Activated CD8-positive, alpha-beta T cell treated with anti-CD3 and anti-CD28 coated beads for 36 hours (primary cell): ENCODE results near the gene HMGA1. TPM values are rescaled to one million over a fixed set of nuclear protein-coding genes. Genes with fewer than 3 reads are reported as not detected.
A peak's percentile ranks its signal among the peaks of the same experiment; 100 is the strongest.

Experiments
- ATAC-seq: fragments of 200-7000 bp; cut with Tn5 transposase; one replicate; pipeline ENCODE4 v1.10.0; 2021; ENCODE audit warnings: mild to moderate bottlenecking, moderate library complexity
- CTCF ChIA-PET: fragments of 350-600 bp; sonication (Branson Sonifier 250); formaldehyde crosslinking; loops from one replicate; lab custom pipeline; 2021; ENCODE audit warnings: antibody characterized with exemption; lab: Charles Lee
- POLR2A ChIA-PET: fragments of 350-600 bp; sonication (Branson Sonifier 250); formaldehyde crosslinking; loops from one replicate; lab custom pipeline; 2021; ENCODE audit warnings: antibody characterized with exemption; lab: Charles Lee
- DNase-seq: peaks from one replicate; pipeline ENCODE4 v3.0.0-alpha.2; 2020
- H3K27ac Mint-ChIP-seq: one replicate; pipeline ENCODE4 v1.8.0; 2021; ENCODE audit warnings: mild to moderate bottlenecking, mixed read lengths
- H3K27me3 Mint-ChIP-seq: one replicate; pipeline ENCODE4 v1.8.0; 2021; ENCODE audit warnings: mixed read lengths
- H3K36me3 Mint-ChIP-seq: one replicate; pipeline ENCODE4 v1.8.0; 2021; ENCODE audit warnings: low read depth, mixed read lengths
- H3K4me1 Mint-ChIP-seq: one replicate; pipeline ENCODE4 v1.8.0; 2021; ENCODE audit warnings: low read depth, mixed read lengths
- H3K4me3 Mint-ChIP-seq: one replicate; pipeline ENCODE4 v1.8.0; 2021; ENCODE audit warnings: mild to moderate bottlenecking, moderate library complexity, mixed read lengths
- H3K9me3 Mint-ChIP-seq: one replicate; pipeline ENCODE4 v1.8.0; 2021; ENCODE audit warnings: mixed read lengths
- CTCF ChIP-seq: fragments of 200-600 bp; IDR thresholded peaks from one replicate; pipeline ENCODE4 v1.8.0; 2022; ENCODE audit warnings: antibody characterized with exemption, mild to moderate bottlenecking
- intact Hi-C: fragments of 100-400 bp; cut with micrococcal nuclease; formaldehyde crosslinking; loops from one replicate; pipeline ENCODE4 v1.10.0; 2022
- total RNA-seq, 2 experiments: library from RNA; stranded (reverse); gene quantifications; one replicate each; pipeline ENCODE4 v1.2.3, GENCODE V29; 2021

The HMGA1 gene
- total RNA-seq, 2 experiments from 2014 or later: 683 to 709 TPM

GRCh38 chr6:34205916-34206315 lies 30.8 kb upstream of the HMGA1 start:
- Mint-ChIP-seq H3K9me3 (no peaks in the 10 kb centered on the region), H3K4me1 (peaks cover 35% of the 10 kb centered on the region), H3K27me3 (no peaks in the 10 kb centered on the region), H3K36me3 (no peaks in the 10 kb centered on the region), H3K27ac (peak overlapping the region; percentile 4), H3K4me3 (no peak overlapping the region)
- CTCF ChIA-PET: interaction anchor here (1.0 to 2.0 kb wide), 5 partner anchors 10 to 42 kb away, joined by 3 to 8 read pairs (median 3); no protein-coding TSS in a partner anchor
- ATAC-seq (no peak), DNase-seq (no peak)
- TF ChIP-seq CTCF: no peak
- intact Hi-C loops: no loop called here
- POLR2A ChIA-PET: interaction anchor here (1.8 to 3.2 kb wide), 2 partner anchors 9 to 27 kb away, joined by 3 to 11 read pairs; no protein-coding TSS in a partner anchor

GRCh38 chr6:34206726-34207125 lies 29.9 kb upstream of the HMGA1 start:
- CTCF ChIA-PET: interaction anchor here (0.7 to 3.4 kb wide), 4 partner anchors 11 to 543 kb away, joined by 3 to 18 read pairs (median 6); no protein-coding TSS in a partner anchor
- no peaks in the 10 kb centered on the region for H3K36me3 Mint-ChIP-seq
- TF ChIP-seq CTCF: no peak

GRCh38 chr6:34207695-34208443 lies 28.8 kb upstream of the HMGA1 start:
- H3K27me3 Mint-ChIP-seq: no peaks in the 10 kb centered on the region

More at GRCh38 chr6:34206726-34207125, 29.9 kb upstream of the HMGA1 start:
- Mint-ChIP-seq H3K4me1 (peaks cover 35% of the 10 kb centered on the region), H3K4me3 (no peak overlapping the region), H3K27ac (peak overlapping the region; percentile 82), H3K27me3 (no peaks in the 10 kb centered on the region), H3K9me3 (no peaks in the 10 kb centered on the region)
- DNase-seq (no peak), ATAC-seq (no peak)
- intact Hi-C loops: no loop called here
- POLR2A ChIA-PET: interaction anchor here (0.8 to 3.2 kb wide), 5 partner anchors 10 to 82 kb away, joined by 3 to 11 read pairs (median 4); partner anchors contain the start of gene HMGA1

GRCh38 chr6:34213772-34214171 lies 22.9 kb upstream of the HMGA1 start:
- CTCF ChIA-PET: interaction anchor here (0.8 to 1.4 kb wide), 2 partner anchors 9 to 23 kb away, joined by 4 read pairs; partner anchors contain the start of gene HMGA1
- DNase-seq: no peak

More at GRCh38 chr6:34207695-34208443, 28.8 kb upstream of the HMGA1 start:
- ChIA-PET CTCF (interaction anchor here (1.2 to 3.4 kb wide), 3 partner anchors 12 to 44 kb away, joined by 3 to 18 read pairs (median 8); no protein-coding TSS in a partner anchor), POLR2A (interaction anchor here (0.7 to 3.2 kb wide), 9 partner anchors 11 to 41 kb away, joined by 3 to 11 read pairs (median 4); partner anchors contain the start of genes HMGA1 and SMIM29)
- peak; percentile 76 for DNase-seq
- peak; percentile 90 for ATAC-seq
- Mint-ChIP-seq H3K36me3 (no peaks in the 10 kb centered on the region), H3K9me3 (no peaks in the 10 kb centered on the region), H3K4me3 (no peak overlapping the region), H3K27ac (peak overlapping the region; percentile 82), H3K4me1 (peaks cover 32% of the 10 kb centered on the region)
- intact Hi-C loops: no loop called here
- no peak for TF ChIP-seq CTCF

More at GRCh38 chr6:34213772-34214171, 22.9 kb upstream of the HMGA1 start:
- H3K36me3 Mint-ChIP-seq: no peaks in the 10 kb centered on the region
- no peaks in the 10 kb centered on the region for H3K27me3 Mint-ChIP-seq
- peaks cover 3% of the 10 kb centered on the region for H3K4me1 Mint-ChIP-seq
- POLR2A ChIA-PET: interaction anchor here (0.8 kb wide), 1 partner anchor 10 kb away, joined by 4 read pairs; no protein-coding TSS in a partner anchor
- no peak overlapping the region for H3K27ac Mint-ChIP-seq
- no peak overlapping the region for H3K4me3 Mint-ChIP-seq
- no peak for ATAC-seq
- intact Hi-C loops: no loop called here
- H3K9me3 Mint-ChIP-seq: no peaks in the 10 kb centered on the region
- no peak for TF ChIP-seq CTCF
